Liver (tissue), 9 donors: ENCODE results near the gene ADGRV1. TPM values are rescaled to one million over a fixed set of nuclear protein-coding genes. Genes with fewer than 3 reads are reported as not detected.

Experiments used
- DNase-seq: peaks from one replicate; pipeline ENCODE4 v3.0.0-alpha.2; 2017; ENCODE audit warnings: low spot score
- H3K27ac ChIP-seq, 2 donors: one replicate each; pipeline ENCODE4 v1.7.0; 2013; ENCODE audit warnings: inconsistent platforms in 2 of 2, low read length in 2 of 2, control low read depth in 1 of 2, low read depth in 1 of 2, mild to moderate bottlenecking in 1 of 2
- H3K27me3 ChIP-seq, 4 donors: one replicate each; pipeline versions ENCODE4 v1.6.1 to v1.7.0; 2013; ENCODE audit warnings: low read length in 3 of 4, inconsistent platforms in 1 of 4, mild to moderate bottlenecking in 1 of 4, moderate library complexity in 1 of 4; ENCODE audit not compliant: control insufficient read depth in 4 of 4, insufficient read depth in 4 of 4
- H3K36me3 ChIP-seq, 4 donors: one replicate each; pipeline versions ENCODE4 v1.6.1 to v1.7.0; 2013; ENCODE audit warnings: low read length in 3 of 4, mild to moderate bottlenecking in 3 of 4, low read depth in 1 of 4, moderate library complexity in 1 of 4; ENCODE audit not compliant: control insufficient read depth in 4 of 4, insufficient read depth in 3 of 4
- H3K4me1 ChIP-seq, 4 donors: one replicate each; pipeline versions ENCODE4 v1.6.1 to v1.7.0; 2013; ENCODE audit warnings: low read length in 3 of 4, mild to moderate bottlenecking in 3 of 4, moderate library complexity in 1 of 4; ENCODE audit not compliant: control insufficient read depth in 4 of 4, insufficient read depth in 4 of 4
- H3K4me3 ChIP-seq, 3 donors: one replicate each; pipeline versions ENCODE4 v1.6.1 to v1.7.0; 2013; ENCODE audit warnings: low read length in 3 of 3, control low read depth in 1 of 3, low read depth in 1 of 3, mild to moderate bottlenecking in 1 of 3
- H3K9ac ChIP-seq, 2 donors: one replicate each; pipeline ENCODE4 v1.7.0; 2013; ENCODE audit warnings: low read length in 2 of 2, mild to moderate bottlenecking in 2 of 2, moderate library complexity in 2 of 2, control low read depth in 1 of 2, low read depth in 1 of 2
- H3K9me3 ChIP-seq, 4 donors: one replicate each; pipeline versions ENCODE4 v1.6.1 to v1.7.0; 2013; ENCODE audit warnings: low read length in 3 of 4; ENCODE audit not compliant: control insufficient read depth in 4 of 4
- ATF3 ChIP-seq: IDR thresholded peaks from 2 replicates; pipeline ENCODE4 v1.6.1; 2016; ENCODE audit warnings: antibody characterized with exemption
- CTCF ChIP-seq: fragments of 150-350 bp; IDR thresholded peaks from 2 replicates; pipeline ENCODE4 v1.5.1; 2017; ENCODE audit warnings: improper control_type of control experiment, low read depth, low read length; ENCODE audit not compliant: missing input control
- EGR1 ChIP-seq, 2 donors: IDR thresholded peaks; 2 replicates each; pipeline ENCODE4 v1.6.1; 2016 to 2018; ENCODE audit warnings: antibody characterized with exemption in 2 of 2, low read depth in 2 of 2
- FOXA1 ChIP-seq: IDR thresholded peaks from 2 replicates; pipeline ENCODE4 v1.6.1; 2016; ENCODE audit warnings: antibody characterized with exemption
- FOXA2 ChIP-seq: IDR thresholded peaks from 2 replicates; pipeline ENCODE4 v1.6.1; 2016; ENCODE audit warnings: antibody characterized with exemption
- GABPA ChIP-seq, 2 donors: IDR thresholded peaks in 1 of 2; conservative IDR thresholded peaks in 1 of 2; 2 replicates each; pipeline ENCODE4 v1.6.1; 2016; ENCODE audit warnings: antibody characterized with exemption in 2 of 2, mild to moderate bottlenecking in 1 of 2, moderate library complexity in 1 of 2
- HNF4A ChIP-seq, 2 donors: conservative IDR thresholded peaks; 2 replicates each; pipeline ENCODE4 v1.6.1; 2016; ENCODE audit warnings: antibody characterized with exemption in 2 of 2, mild to moderate bottlenecking in 2 of 2
- HNF4G ChIP-seq: IDR thresholded peaks from 2 replicates; pipeline ENCODE4 v1.6.1; 2016; ENCODE audit warnings: antibody characterized with exemption
- JUND ChIP-seq, 2 donors: IDR thresholded peaks; 2 replicates each; pipeline ENCODE4 v1.6.1; 2016; ENCODE audit warnings: antibody characterized with exemption in 2 of 2
- MAX ChIP-seq: IDR thresholded peaks from 2 replicates; pipeline ENCODE4 v1.6.1; 2016; ENCODE audit warnings: antibody characterized with exemption
- NR2F2 ChIP-seq: IDR thresholded peaks from 2 replicates; pipeline ENCODE4 v1.6.1; 2016; ENCODE audit warnings: antibody characterized with exemption
- RAD21 ChIP-seq, 2 donors: IDR thresholded peaks; 2 replicates each; pipeline ENCODE4 v1.6.1; 2016; ENCODE audit warnings: antibody characterized with exemption in 2 of 2, mild to moderate bottlenecking in 2 of 2
- REST ChIP-seq: IDR thresholded peaks from 2 replicates; pipeline ENCODE4 v1.6.1; 2016; ENCODE audit warnings: antibody characterized with exemption, mild to moderate bottlenecking
- RXRA ChIP-seq, 2 donors: IDR thresholded peaks; 2 replicates each; pipeline ENCODE4 v1.6.1; 2017 to 2018; ENCODE audit warnings: antibody characterized with exemption in 2 of 2, mild to moderate bottlenecking in 1 of 2
- SP1 ChIP-seq: IDR thresholded peaks from 2 replicates; pipeline ENCODE4 v1.6.1; 2018; ENCODE audit warnings: antibody characterized with exemption, mild to moderate bottlenecking
- TAF1 ChIP-seq: conservative IDR thresholded peaks from 2 replicates; pipeline ENCODE4 v1.6.1; 2016; ENCODE audit warnings: antibody characterized with exemption, mild to moderate bottlenecking
- YY1 ChIP-seq: IDR thresholded peaks from 2 replicates; pipeline ENCODE4 v1.6.1; 2016; ENCODE audit warnings: antibody characterized with exemption, mild to moderate bottlenecking
- WGBS: extraction: QIAGEN DNeasy Blood & Tissue Kit; methylation state at CpG from one replicate; pipeline ENCODE4 v1.1.7; 2013; 5-methylcytosine and 5-hydroxymethylcytosine counted together
- polyA plus RNA-seq, 2 donors: library from polyadenylated mRNA; stranded (reverse) in 1 of 2; unstranded in 1 of 2; fragments of 200-250 nt in 1 of 2; fragments of >200 nt in 1 of 2; fragmentation: Nextera tagmentation in 1 of 2; extraction: Ambion mirVana in 1 of 2; gene quantifications; one replicate each; pipeline versions ENCODE4 v1.2.1 to v1.2.3, GENCODE V29; 2013 to 2015
- total RNA-seq, 2 donors: library from RNA; depleted of rRNA; stranded (reverse); fragments of >200 nt; gene quantifications; one replicate each; pipeline ENCODE4 v1.2.3, GENCODE V29; 2014
- TF ChIP-seq, protein P1 (sequence below): IDR thresholded peaks from 2 replicates; pipeline ENCODE4 v1.6.1; 2016; ENCODE audit warnings: antibody characterized with exemption
- donor health status: healthy.
- donor health status: healthy.
- donor health status: healthy.
- donor health status: healthy.
- donor health status: healthy.

Gene ADGRV1
- total and polyA plus RNA-seq, 4 donors: 5.1 to 15.5 (median 9.6) TPM

DNA sequence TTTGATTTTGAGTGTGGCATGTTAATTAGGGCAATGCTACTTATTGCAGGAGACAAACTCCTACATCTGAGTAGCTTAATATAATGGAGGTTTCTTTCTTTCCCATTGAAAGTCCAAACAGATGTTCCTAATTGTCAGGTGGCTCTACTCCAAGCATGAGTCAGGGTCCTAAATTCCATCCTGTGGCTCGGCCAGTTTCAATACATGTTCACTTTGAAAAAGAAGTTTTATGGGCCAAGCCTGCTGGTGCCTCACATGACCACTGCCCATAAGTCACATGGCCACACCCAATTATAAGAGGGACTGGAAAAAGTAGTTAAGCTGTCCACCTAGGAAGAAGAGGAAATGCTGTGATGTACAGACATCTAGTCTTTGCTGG lies 654.1 kb downstream of the ADGRV1 start:
- H3K9me3 ChIP-seq: no peaks in the 10 kb centered on the region
- H3K36me3 ChIP-seq: no peaks in the 10 kb centered on the region
- DNase-seq: no peak
- H3K4me3 ChIP-seq: no peak overlapping the region
- TF ChIP-seq CTCF (no peak), REST (no peak), FOXA1 (no peak), ATF3 (no peak), SP1 (no peak), EGR1 (IDR thresholded peaks at IDR 0.05; ENCODE audit: low read depth in 2 of 2) (no peak), YY1 (no peak), MAX (no peak), HNF4A (conservative IDR thresholded peaks at IDR 0.05) (no peak), HNF4G (no peak), JUND (IDR thresholded peaks at IDR 0.05) (no peak), NR2F2 (no peak), GABPA (IDR thresholded peaks at IDR 0.05 in 1 of 2, conservative IDR thresholded peaks at IDR 0.05 in 1 of 2) (no peak), RAD21 (IDR thresholded peaks at IDR 0.05) (no peak), TAF1 (no peak), FOXA2 (no peak), RXRA (IDR thresholded peaks at IDR 0.05) (no peak)
- TF ChIP-seq, protein P1, sequence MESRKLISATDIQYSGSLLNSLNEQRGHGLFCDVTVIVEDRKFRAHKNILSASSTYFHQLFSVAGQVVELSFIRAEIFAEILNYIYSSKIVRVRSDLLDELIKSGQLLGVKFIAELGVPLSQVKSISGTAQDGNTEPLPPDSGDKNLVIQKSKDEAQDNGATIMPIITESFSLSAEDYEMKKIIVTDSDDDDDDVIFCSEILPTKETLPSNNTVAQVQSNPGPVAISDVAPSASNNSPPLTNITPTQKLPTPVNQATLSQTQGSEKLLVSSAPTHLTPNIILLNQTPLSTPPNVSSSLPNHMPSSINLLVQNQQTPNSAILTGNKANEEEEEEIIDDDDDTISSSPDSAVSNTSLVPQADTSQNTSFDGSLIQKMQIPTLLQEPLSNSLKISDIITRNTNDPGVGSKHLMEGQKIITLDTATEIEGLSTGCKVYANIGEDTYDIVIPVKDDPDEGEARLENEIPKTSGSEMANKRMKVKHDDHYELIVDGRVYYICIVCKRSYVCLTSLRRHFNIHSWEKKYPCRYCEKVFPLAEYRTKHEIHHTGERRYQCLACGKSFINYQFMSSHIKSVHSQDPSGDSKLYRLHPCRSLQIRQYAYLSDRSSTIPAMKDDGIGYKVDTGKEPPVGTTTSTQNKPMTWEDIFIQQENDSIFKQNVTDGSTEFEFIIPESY: no peak
- H3K27ac ChIP-seq: no peak overlapping the region
- no peak overlapping the region for H3K9ac ChIP-seq
- WGBS: 78% methylated on average over 1 of the region's 1 CpG
- no peaks in the 10 kb centered on the region for H3K4me1 ChIP-seq
- no peaks in the 10 kb centered on the region for H3K27me3 ChIP-seq

Other genes with a start within 250 kb of the ADGRV1 start
- 1 to 10 TPM; 2.8 to 9.4 TPM for gene CETN3, start 149.0 kb upstream of the ADGRV1 start, total RNA-seq
- 1 to 10 TPM; 6.2 to 7.5 TPM for gene CETN3, start 149.0 kb upstream of the ADGRV1 start, polyA plus RNA-seq
- 1 to 10 TPM; 4.2 to 4.6 TPM for gene MBLAC2, start 84.0 kb upstream of the ADGRV1 start, total RNA-seq
- 1 to 10 TPM; 2.6 to 3.7 TPM for gene MBLAC2, start 84.0 kb upstream of the ADGRV1 start, polyA plus RNA-seq
- 1 to 10 TPM in 1 of 2 donors, under 1 TPM in 1; 0.75 to 1.2 TPM for gene POLR3G, start 83.9 kb upstream of the ADGRV1 start, total RNA-seq
- 1 to 10 TPM; 1.2 to 2.8 TPM for gene POLR3G, start 83.9 kb upstream of the ADGRV1 start, polyA plus RNA-seq
- gene LYSMD3, start 29.2 kb upstream of the ADGRV1 start, total RNA-seq: 10 to 100 TPM; 13.0 to 23.6 TPM
- gene LYSMD3, start 29.2 kb upstream of the ADGRV1 start, polyA plus RNA-seq: 1 to 10 TPM; 8.8 to 9.1 TPM